ENCODE data around the gene TOMM5. TPM values are rescaled to one million over a fixed set of nuclear protein-coding genes. Genes with fewer than 3 reads are reported as not detected.
"Not testable (repeated sequence)": the region's sequence is repeated elsewhere in the genome, so short reads cannot be mapped to it uniquely, and the experiment has no call there.

TOMM5 gene
- total RNA-seq, 2 donors from 2014 or later: 59.9 to 112 TPM

DNA sequence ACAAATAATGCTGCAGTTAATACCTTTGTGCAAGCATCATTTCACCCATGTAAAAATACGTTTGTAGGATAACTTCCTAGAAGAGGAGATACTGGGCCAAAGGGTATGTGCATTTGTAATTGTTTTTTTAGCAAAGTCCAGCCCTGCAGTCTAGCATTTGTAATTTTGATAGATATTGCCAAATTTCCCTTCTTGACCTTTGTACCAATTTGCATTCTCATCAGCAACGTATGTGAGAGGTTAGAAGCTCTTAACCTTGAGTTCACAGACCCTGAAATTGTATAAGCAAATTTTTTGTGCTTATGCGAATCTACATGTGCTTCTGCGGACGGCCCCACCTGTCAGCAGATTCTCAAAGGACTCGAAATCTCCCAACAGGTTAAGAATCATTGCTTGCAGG is 18.6 kb upstream of the TOMM5 start:
- H3K36me3 ChIP-seq: no peaks in the 10 kb centered on the region
- H3K27me3 ChIP-seq: no peaks in the 10 kb centered on the region
- no peak overlapping the region for H3K4me3 ChIP-seq
- no peak overlapping the region for H3K27ac ChIP-seq
- H3K9ac ChIP-seq (ENCODE audit: low read depth in 2 of 2, low read length in 2 of 2): no peak overlapping the region
- intact Hi-C loops (cut with DNase I): no loop called here
- no peak for DNase-seq
- H3K9me3 ChIP-seq: no peaks in the 10 kb centered on the region
- TF ChIP-seq, protein P1, sequence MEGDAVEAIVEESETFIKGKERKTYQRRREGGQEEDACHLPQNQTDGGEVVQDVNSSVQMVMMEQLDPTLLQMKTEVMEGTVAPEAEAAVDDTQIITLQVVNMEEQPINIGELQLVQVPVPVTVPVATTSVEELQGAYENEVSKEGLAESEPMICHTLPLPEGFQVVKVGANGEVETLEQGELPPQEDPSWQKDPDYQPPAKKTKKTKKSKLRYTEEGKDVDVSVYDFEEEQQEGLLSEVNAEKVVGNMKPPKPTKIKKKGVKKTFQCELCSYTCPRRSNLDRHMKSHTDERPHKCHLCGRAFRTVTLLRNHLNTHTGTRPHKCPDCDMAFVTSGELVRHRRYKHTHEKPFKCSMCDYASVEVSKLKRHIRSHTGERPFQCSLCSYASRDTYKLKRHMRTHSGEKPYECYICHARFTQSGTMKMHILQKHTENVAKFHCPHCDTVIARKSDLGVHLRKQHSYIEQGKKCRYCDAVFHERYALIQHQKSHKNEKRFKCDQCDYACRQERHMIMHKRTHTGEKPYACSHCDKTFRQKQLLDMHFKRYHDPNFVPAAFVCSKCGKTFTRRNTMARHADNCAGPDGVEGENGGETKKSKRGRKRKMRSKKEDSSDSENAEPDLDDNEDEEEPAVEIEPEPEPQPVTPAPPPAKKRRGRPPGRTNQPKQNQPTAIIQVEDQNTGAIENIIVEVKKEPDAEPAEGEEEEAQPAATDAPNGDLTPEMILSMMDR (IDR thresholded peaks at IDR 0.05): no peak
- no peaks in the 10 kb centered on the region for H3K4me1 ChIP-seq

- Histone ChIP-seq H3K36me3 (no peaks in the 10 kb centered on the region), H3K9ac (ENCODE audit: low read depth in 2 of 2, low read length in 2 of 2) (no peak overlapping the region), H3K9me3 (no peaks in the 10 kb centered on the region), H3K27ac (no peak overlapping the region), H3K4me1 (no peaks in the 10 kb centered on the region), H3K4me3 (no peak overlapping the region), H3K27me3 (no peaks in the 10 kb centered on the region)
- TF ChIP-seq, protein P1 (IDR thresholded peaks at IDR 0.05): no peak
- intact Hi-C loops (cut with DNase I): no loop called here
- DNase-seq: no peak
Measured at GRCh38 chr9:37609735-37610397, 17.5 kb upstream of the TOMM5 start.

GRCh38 chr9:37608250-37608649 is 15.9 kb upstream of the TOMM5 start:
- intact Hi-C loops (cut with DNase I): no loop called here
- H3K4me3 ChIP-seq: no peak overlapping the region
- H3K27ac ChIP-seq: no peak overlapping the region
- TF ChIP-seq, protein P1 (IDR thresholded peaks at IDR 0.05): no peak
- no peaks in the 10 kb centered on the region for H3K4me1 ChIP-seq
- no peaks in the 10 kb centered on the region for H3K27me3 ChIP-seq
- DNase-seq: no peak
- H3K9ac ChIP-seq (ENCODE audit: low read depth in 2 of 2, low read length in 2 of 2): no peak overlapping the region
- H3K36me3 ChIP-seq: no peaks in the 10 kb centered on the region
- H3K9me3 ChIP-seq: no peaks in the 10 kb centered on the region

DNA sequence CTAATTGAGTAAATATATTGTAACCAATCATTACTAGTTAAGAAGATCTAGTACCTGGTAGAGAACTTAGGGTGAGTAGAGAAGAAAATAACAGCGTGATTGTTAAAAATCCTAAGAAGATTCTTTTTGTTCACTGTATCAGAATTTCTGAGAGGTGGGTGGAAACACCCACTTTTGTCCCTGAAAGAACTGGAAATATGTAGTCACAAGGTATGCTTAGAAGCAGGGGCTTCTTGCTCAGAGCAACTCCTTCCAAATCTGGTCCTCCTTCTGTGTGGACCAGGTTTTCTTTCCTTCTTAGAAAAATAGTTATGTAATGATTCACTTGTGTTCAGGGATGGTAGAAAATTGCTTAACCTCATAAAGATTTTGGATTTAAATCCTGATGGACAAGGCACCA is 11.9 kb upstream of the TOMM5 start:
- Histone ChIP-seq H3K9me3 (no peaks in the 10 kb centered on the region), H3K9ac (ENCODE audit: low read depth in 2 of 2, low read length in 2 of 2) (no peak overlapping the region), H3K27me3 (no peaks in the 10 kb centered on the region), H3K36me3 (no peaks in the 10 kb centered on the region), H3K27ac (no peak overlapping the region), H3K4me3 (no peak overlapping the region), H3K4me1 (no peaks in the 10 kb centered on the region)
- intact Hi-C loops (cut with DNase I): no loop called here
- DNase-seq: no peak
- TF ChIP-seq, protein P1 (IDR thresholded peaks at IDR 0.05): no peak

DNA sequence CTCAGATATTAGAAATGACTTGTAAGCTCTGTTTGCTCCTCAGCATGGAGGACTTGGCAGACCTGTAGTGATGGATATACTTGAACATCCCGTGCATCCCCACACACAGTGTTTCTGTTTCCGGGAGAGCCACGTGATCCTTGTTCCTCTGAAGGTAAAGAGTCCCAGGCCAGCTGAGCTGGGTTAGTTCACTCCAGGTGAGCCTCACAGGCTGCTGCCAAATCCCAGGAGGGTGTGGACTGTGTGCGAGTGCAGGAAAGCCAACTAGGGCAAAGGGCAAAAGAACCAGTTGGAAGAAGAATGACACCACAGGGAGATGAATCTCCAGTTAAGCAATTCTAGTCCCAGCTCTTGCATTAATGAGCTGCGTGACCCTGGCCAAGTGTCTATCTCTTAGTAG is 10.4 kb upstream of the TOMM5 start:
- intact Hi-C loops (cut with DNase I): no loop called here
- H3K9me3 ChIP-seq: no peaks in the 10 kb centered on the region
- no peak overlapping the region for H3K9ac ChIP-seq (ENCODE audit: low read depth in 2 of 2, low read length in 2 of 2)
- DNase-seq: peak; percentile 91
- no peaks in the 10 kb centered on the region for H3K4me1 ChIP-seq
- no peaks in the 10 kb centered on the region for H3K27me3 ChIP-seq
- H3K27ac ChIP-seq: no peak overlapping the region
- no peak overlapping the region for H3K4me3 ChIP-seq
- TF ChIP-seq, protein P1 (IDR thresholded peaks at IDR 0.05): no peak
- no peaks in the 10 kb centered on the region for H3K36me3 ChIP-seq

DNA sequence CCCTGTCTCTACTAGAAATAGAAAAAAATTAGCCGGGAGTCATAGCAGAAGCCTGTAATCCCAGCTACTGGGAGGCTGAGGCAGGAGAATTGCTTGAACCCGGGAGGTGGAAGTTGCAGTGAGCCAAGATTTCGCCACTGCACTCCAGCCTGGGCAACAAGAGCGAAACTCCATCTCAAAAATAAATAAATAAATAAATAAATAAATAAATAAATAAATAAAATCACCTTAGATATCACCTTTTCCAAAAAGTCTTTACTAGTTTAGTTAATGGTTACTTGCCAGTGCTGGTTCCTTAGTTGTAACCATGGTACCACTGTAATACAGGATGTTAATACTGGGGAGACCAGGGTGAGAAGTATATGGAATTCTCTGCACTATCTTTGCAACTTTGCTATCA is 9.7 kb upstream of the TOMM5 start:
- not testable (repeated sequence) for DNase-seq

More for the DNA sequence above, 9.7 kb upstream of the TOMM5 start:
- intact Hi-C loops (cut with DNase I); H3K9ac ChIP-seq (ENCODE audit: low read depth in 2 of 2, low read length in 2 of 2); H3K4me1 ChIP-seq; H3K4me3 ChIP-seq; H3K27me3 ChIP-seq; H3K9me3 ChIP-seq; H3K27ac ChIP-seq; H3K36me3 ChIP-seq: not testable (repeated sequence)
